HG02981 (cell line): ENCODE data around the gene SKI.

Experiments used
- ATAC-seq: cut with Tn5 transposase; IDR thresholded peaks from one replicate; pipeline ENCODE4 v1.9.1; 2021; ENCODE audit warnings: mild to moderate bottlenecking, moderate library complexity; ENCODE audit not compliant: unreplicated experiment

Gene SKI

GRCh38 chr1:2348346-2349325, 120.5 kb downstream of the SKI start:
- no peak for ATAC-seq

- no peak for ATAC-seq
Observed at GRCh38 chr1:2349806-2350205, 121.7 kb downstream of the SKI start.

- no peak for ATAC-seq
Observed at GRCh38 chr1:2350501-2350900, 122.4 kb downstream of the SKI start.

GRCh38 chr1:2350911-2351655, 123.0 kb downstream of the SKI start:
- no peak for ATAC-seq

GRCh38 chr1:2351723-2352122, 123.6 kb downstream of the SKI start:
- ATAC-seq, result no peak

- no peak for ATAC-seq
Observed at GRCh38 chr1:2352341-2352896, 124.3 kb downstream of the SKI start.

- no peak for ATAC-seq
Observed at GRCh38 chr1:2352897-2353550, 124.9 kb downstream of the SKI start.

GRCh38 chr1:2353551-2354438, 125.7 kb downstream of the SKI start:
- no peak for ATAC-seq

- ATAC-seq, result no peak
Observed at GRCh38 chr1:2354511-2355372, 126.6 kb downstream of the SKI start.

GRCh38 chr1:2355373-2356261, 127.5 kb downstream of the SKI start:
- no peak for ATAC-seq

GRCh38 chr1:2356401-2356800, 128.3 kb downstream of the SKI start:
- ATAC-seq, result no peak

GRCh38 chr1:2356911-2357845, 129.1 kb downstream of the SKI start:
- ATAC-seq, result no peak

- ATAC-seq, result no peak
Observed at GRCh38 chr1:2358072-2358471, 130.0 kb downstream of the SKI start.

- no peak for ATAC-seq
Observed at GRCh38 chr1:2358651-2359640, 130.8 kb downstream of the SKI start.
